CD4-positive, alpha-beta T cell treated with Interleukin-12 subunit alpha and Interleukin-12 subunit beta, for 1 hour (primary cell): ENCODE results near the gene MET.

ENCODE experiments used
- DNase-seq: peaks from one replicate; pipeline ENCODE4 v3.0.0-alpha.2; 2020

The MET gene

DNA sequence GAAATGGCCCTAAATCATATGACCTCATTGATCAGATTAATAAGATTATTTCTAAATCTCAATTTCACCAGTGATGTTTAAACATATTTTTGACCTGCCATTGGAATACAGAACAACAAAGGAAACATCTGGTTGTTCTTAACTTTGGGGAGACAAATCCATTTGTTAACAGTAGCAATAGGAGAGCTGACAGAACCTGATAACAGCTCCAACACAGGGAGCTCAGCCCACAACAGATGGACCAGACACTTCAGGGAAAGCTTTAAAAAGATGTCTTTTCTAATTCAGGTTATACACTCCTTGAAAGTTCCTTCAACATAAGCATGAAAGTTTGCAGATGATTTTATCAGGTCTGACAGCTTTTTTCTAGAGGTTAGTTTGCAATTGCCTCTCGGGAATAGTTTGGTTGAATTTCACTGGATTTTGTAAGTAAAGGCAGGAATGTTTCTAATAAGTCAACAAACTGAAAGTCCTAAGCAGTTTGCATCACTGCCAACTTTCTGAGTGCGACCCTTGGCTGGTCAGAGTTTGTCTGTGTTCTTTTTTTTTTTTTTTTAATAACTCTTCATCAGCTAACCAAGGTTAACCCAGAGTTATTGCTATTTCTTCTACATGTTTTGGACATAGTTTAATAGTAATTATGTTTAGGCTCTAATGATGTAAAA is 6.5 kb upstream of the MET start:
- no peak for DNase-seq

DNA sequence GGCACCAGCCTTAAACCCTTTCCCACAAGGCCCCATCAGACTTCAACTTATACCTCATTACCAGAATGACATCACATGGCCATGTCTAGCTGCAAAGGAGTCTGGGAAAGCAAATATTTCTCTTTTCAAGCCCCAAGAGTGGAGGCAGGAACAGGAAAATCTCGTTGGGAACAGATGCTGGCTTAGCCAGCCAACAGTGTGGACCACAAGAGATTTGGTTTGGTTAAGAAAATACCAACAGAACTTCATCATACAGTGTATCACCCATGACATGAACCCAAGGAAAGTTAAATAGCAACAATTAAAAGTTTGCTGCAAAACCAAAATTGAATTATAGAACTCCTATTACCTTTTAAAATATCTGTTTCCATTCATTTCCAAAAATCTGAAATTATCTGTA is 2.2 kb upstream of the MET start:
- DNase-seq, result no peak

DNA sequence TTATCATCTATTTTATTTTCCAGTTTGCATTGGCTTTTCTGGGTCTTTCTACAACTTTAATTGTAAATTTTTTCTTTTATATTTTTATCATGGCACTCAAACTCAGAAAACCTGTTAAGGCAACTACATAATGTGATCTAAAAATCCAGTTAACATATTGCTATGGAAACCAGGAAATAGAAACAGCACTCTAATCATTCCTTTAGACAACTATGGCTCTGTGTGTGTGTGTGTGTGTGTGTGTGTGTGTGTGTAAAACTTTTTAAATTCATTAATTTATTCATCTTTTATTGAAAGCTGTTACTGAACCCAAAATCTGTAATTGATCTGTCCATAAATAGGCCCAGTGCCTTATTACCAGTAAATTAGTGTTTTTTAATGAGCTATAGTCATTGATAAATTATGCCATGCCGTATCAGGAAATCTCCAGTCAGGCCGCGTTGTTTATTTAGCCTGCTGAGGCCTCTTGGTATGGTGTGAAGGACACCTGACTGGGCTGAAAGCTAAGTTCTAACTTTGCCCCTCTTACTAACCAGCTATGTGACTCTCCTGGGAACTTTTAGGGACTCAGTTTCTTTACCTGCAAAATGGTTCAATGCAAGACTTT is 1.5 kb upstream of the MET start:
- no peak for DNase-seq

DNA sequence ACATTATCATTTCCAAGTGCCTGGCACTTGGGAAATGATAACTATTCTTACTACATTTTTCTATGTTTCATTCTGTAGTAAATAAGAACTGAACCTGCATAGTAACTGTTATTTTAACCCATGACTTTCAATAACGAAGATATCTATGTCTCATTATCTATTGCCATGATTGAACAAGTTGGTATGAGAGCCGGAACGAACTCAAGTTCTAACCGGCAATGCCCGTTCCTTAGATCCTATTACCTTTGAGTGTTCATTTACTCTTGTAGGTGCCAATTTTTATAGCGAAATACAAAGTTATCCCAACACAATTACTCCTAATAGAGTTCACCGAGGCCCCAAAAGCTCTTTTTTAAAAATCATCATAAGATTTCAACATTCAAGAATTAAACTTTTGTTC is 885 bp upstream of the MET start:
- DNase-seq, result no peak

DNA sequence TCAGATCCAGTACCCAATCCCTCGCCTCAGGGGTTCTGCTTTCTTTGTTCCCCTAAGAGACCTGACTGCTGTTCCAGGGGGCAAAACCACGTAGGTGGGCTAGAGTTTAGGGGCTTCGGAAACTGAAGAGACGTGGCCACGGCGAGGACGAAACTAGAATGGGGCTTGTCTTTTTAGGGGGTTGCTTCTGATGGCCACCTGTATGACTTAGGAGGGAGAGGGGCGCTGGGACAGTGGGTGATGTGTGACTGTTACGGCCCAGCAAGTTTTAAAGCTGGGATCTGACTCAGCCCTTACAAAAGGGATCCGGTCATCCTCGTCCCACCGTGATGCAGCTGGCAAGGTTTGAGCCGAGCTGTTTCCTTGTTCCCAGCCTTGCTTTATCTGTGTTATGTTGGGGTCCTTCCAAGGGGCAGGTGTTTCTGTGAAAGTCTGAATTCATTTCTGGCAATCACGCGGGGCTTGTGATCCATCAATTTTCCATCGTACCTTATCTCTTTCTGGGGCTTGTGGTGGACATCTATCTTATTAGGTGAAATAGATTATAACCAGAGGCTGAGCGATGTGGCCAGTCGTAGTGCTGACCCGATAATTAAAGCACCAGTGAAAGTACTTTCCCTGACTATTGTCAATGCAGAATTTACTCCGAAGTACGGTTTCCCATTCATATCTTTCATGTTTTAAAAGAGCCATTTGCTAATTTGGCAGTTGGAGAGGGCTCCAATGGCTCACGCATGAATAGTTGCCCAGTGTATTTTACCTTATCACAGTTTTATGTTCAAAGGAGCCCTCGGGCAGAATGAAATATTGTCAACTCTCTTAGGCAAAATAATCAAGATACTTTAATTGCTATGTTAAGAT is 830 bp downstream of the MET start:
- no peak for DNase-seq

DNA sequence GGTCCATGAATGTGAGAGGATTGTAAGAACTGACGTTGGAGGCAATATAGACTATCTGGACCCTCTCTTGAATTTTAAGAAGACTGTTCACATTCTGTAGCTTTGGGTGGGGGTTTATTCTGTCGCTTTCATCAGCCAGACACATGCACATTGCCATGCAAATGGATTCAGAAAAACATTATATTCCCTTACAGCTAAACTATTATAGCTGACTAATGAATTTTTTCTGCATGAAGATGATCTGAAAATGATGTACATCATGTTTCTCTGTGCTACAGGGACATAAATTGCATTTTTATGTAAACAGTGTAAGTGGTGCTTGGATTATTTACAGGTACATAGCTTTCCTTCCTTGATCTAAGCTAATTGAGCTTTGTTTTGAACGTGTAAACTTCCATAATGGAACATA is 1.5 kb downstream of the MET start:
- DNase-seq, result no peak

DNA sequence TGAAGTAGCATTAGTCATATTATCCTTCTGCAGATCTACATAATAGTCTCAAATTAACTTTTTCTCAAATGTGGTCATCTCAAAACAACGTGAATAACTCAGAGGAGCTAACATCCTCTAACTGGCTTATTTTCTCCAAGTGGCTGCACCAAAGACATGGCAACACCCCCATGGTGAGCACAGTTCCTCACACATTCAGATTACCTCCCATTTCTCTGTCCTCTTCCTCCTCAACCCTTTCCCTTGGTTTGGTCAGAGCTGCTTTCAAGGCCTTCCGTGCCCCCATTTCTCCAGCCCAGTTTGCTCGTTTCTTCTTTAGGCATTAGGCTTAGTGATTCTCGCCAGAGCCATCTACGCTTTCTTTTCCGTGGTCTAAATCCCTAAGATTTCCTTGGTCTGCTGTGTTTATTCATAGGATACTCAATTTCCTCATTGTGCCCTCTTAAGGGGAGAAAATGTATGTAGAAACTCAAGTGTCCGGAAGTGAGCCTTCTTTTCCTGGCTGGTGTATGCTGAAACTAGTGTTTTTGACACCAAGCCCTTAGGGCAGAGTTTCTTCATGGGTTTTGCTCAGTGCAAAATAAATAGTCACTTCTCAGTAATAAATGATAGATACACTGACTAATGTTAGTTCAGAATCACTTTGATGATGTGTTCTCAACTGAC is 2.6 kb downstream of the MET start:
- DNase-seq, result no peak

DNA sequence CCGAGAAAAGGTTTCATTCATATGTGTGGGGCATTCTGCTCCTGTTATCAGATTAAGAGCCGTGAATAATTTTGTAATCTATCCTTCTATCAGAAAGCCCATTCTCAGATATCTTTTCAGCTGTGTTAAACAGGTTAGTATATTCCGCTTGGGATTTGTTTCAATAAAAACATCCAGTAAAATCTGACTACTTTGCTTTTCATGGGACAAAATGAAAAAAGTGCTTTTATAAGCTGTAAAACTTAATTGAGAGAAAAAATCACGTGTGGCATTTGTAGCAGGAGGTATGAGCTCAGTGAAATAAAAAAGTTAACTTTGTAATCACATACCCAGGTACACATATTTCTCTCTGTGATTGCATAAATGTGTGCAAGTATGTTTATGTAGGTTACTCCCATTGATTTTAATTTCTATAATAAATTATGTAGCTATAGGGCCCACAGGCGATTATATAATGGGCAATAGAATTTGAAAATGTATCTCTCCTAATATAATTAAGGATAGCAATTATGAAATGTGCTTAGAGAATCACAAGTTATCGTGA is 3.9 kb downstream of the MET start:
- no peak for DNase-seq

DNA sequence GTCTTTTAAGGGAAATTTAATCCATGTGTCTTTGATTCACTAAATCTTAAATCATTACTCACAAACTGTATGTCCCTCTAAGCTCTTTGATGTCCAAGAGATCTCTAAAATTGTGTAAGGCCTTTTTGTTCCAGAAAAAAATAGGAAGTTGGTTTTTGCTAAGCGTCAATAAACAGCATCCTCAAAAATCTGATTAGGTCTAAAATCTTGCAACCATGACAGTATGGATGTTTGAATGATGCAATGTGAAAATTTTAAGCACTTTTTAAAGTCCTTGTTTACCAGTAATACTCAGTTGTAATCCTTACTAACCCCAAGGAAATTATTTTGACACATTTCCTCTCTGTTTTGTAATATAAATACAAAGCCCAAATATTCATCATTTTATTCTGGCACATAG is 6.8 kb downstream of the MET start:
- no peak for DNase-seq

DNA sequence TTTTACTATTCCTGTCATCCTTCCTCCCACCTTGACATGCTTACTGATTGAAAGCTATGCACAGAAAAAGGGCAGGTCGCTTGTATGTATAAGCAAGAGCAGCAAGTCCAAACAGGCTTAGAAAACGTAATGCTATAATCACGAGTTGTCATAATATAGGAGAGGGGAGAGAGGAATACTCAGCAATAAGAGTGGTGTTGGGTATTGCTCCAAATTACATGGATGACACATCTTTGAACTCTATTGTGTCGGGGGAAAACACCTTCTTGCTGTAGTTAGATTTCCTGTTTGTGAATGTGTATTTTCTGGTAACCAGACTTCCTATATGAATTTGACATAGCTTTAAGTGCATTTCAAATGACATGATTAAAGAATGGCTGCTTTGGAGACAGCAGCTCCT is 7.5 kb downstream of the MET start:
- no peak for DNase-seq

DNA sequence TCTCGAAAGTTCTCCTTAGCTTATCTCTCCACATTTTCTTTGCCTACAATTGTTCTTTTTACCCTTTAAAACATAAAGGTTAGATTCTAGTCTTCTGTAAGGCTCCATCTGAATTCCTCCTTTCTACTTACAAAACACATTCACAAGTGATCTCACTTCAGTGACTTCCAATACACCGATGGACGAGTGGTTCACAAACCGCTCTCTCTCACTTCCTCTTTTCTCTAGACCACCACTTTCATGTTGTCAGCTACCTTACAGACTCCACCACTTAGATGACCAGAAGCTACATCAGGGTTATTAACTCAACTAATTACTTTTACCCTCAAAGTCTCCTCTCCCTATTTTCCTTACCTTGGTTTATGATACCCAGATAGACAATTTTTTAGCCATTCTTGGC is 11.8 kb downstream of the MET start:
- no peak for DNase-seq

DNA sequence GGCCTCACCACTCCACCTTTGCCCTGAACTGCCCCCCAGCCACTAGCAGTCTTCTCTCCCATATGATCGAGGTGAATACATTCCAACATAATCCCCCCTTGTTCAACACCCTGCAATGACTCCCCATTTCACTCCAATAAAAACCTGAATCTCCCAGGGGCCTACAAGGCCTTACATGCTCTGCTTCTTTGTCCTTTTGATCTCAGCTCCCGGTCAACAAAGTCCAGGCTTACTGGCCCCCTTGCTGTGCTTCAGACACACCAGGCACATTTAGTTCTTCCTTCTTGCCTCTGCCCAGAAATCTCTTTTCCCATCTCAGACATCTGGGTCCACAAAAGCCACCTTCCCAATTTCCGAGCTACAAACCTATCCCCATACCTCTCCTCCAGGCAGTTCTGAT is 14.0 kb downstream of the MET start:
- DNase-seq, result no peak

DNA sequence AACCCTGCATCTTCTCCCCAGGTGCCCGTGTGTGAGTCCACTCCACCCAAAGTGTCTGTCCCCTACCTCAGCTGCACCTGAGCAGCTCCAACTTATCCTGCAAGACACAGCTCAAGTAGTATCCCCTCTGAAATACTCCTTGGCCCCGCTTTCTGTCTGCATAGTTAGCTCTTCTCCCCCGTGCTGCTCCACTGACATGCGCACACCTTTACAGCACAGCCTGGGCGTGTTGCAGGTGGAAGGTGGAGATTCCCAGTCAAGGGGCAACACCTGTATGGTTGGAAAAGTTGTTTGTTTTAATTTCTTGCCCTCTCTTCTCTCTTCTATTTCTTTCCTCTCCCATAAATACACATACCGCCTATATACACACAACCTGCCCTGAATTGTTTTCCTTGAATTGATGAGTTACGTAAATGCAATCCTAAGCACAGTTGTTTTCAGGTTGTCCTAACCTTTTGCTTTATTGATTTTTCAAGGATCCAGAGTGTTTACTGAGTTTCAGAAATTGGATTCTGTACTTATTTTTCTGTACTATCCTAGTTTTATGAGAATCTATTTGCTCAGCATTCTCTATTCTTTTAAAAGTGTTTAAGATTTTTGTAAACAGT is 14.9 kb downstream of the MET start:
- no peak for DNase-seq

DNA sequence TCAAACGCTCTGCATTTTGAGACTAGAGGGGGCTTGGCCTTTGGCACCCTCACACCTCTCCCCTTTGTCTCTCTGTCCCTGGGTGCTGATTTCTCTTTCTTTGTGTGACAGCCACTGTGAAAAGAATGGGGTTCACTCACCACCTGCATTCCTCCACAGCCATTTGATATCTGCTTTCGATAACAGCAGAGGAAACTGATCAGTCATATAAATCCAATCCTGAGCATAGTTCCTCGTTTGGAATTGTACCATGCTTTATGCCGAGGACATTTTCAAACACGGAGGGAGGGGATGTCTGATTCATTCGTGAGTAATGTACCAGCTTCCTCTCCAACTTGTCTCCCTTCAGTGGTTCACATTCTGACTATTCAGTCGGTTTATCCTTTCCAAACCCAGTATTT is 15.8 kb downstream of the MET start:
- no peak for DNase-seq

DNA sequence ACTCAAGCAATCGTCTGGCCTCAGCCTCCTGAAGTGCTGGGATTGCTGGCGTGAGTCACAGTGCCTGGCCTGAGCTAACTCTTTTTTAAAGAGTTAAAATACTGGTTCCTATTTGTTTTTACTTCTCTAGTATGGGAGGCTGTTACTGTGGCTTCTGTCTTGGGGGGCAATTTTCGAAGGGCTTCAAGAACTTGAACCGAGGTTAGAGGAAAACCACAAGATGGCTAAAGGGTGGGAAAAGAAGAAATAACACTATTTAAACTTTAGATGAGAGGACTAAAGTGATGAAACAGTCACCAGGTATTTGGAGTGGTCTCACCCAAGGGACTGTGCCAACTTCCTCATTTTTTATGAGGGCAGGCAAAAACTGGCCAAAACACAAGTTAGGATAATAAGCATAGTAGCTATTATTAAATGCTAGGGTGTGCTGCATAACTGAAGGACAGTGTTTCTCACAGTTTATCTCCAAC is 17.8 kb downstream of the MET start:
- DNase-seq, result no peak

DNA sequence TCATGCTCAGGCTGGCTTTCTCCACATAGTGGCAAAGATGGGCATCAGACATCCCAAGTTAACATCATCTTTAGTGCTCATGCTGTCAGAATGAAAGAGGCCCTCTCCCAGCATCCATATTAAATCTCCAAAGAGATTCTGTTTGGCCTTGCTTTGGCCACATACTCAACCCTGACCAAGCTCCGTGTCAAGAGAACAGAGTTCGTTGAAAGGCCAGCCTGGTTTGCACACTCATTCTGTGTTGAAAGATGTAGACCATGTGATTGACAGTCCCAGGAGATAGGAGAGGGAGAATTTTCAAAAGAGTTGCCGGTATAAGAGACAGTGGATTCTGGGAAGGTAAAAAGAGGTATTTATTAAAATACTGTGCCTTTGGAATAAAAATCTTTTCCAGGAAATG is 19.7 kb downstream of the MET start:
- no peak for DNase-seq

DNA sequence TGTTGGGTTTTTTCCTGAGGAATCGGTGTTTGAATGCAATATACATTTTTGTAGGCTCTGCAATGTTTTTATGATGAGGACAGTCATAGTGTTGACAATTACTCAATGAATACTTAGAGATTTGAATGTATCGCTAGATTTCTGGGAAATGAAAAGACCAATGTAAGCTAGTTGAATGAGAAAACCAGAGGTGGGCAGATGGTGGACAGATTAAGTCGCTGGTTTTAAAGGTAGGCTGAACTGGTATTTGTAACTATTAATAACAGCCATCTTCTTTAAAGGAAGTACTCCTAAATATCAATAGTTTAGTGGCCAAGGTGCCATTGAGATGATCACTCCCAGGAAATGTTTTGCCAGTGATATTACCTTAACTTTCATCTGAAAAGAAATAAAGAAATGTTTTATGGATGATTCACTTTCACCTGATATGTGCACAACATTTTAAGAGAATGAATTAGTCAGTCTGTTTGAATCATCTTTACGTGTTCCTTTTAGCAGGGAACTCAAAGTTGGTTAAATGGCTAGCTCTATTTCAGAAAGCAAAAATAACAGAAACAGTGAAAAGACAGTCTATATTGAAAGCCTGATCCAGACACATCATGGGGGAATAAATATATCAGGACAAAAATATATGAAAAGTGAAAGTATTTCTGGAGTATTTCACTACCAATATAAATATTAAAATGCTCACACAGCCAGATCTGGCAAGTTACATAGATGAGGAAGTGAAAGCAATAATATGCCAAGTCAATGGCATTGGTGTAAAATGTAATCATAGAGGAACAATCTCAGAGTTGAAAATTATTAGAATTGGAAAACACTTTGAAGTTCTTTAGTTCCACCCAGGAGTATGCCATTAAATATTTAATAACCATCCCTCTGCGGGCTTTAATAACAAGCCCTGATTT is 20.7 kb downstream of the MET start:
- no peak for DNase-seq

DNA sequence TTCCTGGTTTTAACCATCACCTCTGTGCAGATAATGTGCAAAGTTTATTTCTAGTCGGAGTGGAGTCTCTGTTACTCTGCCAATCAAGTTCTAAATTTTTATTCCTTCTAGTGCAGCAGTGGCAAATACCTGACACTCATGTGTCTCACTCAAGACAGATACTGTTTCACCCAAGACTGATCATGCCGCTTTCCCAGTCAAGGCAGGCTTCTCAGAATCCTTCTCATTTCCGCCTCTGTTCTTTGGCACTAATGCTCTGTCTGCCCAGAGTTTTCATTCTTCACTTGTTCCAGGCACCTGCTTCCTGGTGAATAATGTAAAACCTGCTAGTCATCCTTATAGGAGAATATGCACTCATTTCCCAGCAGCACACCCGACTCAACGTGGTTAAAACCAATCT is 24.7 kb downstream of the MET start:
- DNase-seq, result no peak

DNA sequence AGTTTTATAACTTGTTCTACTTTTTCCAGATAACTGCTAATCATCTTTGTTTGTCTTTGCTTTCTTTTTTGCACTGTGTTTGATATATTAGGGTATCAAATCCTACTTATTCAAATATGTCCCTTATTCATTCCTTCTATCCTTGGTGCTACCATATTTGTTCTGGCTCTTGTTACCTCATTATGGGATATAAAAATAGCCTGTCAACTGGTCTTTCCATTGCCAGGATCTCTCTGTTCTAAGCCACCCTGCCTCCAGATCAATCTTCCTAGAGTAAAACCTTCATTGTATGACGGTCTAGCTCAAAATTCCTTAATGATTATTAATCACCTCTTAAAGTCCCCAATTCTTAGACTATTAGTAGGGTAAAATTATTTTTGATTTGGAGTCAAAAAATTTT is 25.2 kb downstream of the MET start:
- DNase-seq, result no peak

DNA sequence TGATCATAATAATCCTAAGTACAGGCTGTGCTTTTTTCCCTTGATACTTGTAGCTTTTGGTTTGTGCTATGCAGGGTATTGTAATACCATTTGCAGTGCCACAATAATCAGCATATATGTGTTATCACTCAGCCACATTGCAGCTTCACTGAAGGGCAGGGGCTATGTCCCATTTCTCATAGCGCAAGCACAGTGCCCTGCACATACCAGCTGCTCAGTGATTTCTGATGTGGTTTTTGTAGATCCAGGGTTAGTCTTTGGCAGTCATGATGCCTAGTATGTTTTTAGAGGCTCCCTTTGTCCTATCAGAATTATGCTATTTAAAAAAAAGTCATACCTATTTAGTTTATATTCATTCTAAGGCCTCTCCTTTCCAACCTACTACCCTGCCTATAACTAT is 25.8 kb downstream of the MET start:
- DNase-seq, result no peak

DNA sequence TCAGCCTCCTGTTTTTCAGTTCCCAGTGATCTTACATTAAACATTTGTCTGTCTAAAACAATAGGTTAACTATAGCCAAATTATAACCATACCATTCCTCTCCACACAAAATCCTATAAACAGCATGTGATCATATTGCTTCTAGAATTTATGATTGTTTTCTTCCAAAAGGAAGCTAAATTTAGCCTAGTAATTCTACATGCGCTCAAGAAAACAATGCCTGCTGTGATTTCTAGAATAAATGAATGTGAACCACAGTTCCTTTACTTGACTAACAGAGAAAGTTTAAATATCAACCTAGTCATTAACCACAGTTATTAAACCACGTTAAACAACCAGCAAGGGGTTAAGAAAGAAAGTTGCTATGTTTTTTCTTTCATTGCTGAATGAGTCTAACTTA is 26.4 kb downstream of the MET start:
- no peak for DNase-seq
